COLO668 (cell line): ENCODE measurements around the gene FKBP15.
"Not testable (repeated sequence)": the region's sequence is repeated elsewhere in the genome, so short reads cannot be mapped to it uniquely, and the experiment has no call there.

Source experiments
- DNase-seq: peaks from one replicate; lab custom pipeline; 2025; ENCODE audit not compliant: unreplicated experiment; lab: John Stamatoyannopoulos, UW

The FKBP15 gene, protein sequence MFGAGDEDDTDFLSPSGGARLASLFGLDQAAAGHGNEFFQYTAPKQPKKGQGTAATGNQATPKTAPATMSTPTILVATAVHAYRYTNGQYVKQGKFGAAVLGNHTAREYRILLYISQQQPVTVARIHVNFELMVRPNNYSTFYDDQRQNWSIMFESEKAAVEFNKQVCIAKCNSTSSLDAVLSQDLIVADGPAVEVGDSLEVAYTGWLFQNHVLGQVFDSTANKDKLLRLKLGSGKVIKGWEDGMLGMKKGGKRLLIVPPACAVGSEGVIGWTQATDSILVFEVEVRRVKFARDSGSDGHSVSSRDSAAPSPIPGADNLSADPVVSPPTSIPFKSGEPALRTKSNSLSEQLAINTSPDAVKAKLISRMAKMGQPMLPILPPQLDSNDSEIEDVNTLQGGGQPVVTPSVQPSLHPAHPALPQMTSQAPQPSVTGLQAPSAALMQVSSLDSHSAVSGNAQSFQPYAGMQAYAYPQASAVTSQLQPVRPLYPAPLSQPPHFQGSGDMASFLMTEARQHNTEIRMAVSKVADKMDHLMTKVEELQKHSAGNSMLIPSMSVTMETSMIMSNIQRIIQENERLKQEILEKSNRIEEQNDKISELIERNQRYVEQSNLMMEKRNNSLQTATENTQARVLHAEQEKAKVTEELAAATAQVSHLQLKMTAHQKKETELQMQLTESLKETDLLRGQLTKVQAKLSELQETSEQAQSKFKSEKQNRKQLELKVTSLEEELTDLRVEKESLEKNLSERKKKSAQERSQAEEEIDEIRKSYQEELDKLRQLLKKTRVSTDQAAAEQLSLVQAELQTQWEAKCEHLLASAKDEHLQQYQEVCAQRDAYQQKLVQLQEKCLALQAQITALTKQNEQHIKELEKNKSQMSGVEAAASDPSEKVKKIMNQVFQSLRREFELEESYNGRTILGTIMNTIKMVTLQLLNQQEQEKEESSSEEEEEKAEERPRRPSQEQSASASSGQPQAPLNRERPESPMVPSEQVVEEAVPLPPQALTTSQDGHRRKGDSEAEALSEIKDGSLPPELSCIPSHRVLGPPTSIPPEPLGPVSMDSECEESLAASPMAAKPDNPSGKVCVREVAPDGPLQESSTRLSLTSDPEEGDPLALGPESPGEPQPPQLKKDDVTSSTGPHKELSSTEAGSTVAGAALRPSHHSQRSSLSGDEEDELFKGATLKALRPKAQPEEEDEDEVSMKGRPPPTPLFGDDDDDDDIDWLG

DNA sequence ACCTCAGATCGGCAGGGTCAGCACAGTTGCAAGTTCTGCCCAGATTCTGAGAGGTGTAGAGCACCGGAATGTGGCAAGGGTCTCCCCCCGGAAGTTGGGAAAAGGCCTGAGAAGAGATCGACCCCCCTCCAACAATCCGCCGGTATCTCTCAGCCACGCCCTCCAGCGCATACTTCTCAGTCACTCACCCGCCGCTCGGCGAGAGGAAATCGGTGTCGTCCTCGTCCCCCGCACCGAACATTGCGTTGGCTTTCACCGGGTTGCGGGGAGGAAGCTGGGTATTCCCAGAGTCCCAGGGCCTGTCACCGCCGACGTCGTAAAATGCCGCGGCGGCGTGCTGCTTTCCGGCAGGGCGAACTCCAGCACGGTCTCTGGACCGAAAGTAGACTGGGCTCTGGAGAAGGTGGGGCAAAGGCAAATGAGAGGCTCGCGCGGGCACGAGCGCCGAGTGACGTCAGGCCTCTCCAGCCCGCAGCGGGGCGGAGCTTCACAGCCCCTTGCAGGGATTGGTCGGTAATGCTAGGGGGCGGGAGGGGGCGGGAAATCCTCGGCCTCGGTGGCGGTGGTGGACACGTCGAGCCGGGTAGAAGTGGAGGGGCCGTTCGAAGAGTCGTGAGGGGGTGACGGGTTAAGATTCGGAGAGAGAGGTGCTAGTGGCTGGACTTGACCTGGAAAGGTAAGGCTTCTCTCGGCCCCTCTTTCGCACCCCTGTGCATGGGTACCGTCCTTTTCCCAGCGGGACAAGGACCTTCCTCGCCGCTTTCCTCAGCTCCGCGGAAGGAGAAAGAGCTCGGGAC, at the start of gene FKBP15, which contains the start of gene SLC31A1:
Gene FKBP15, minus strand, starts transcription at position 275 of the 797 bp plus-strand sequence. Its CDS starts 34 bp downstream, at position 241.
Gene SLC31A1, plus strand, starts transcription at position 542 of the 797 bp plus-strand sequence. CDS start 34,605 bp downstream, outside the sequence.
- peak; percentile 97 for DNase-seq

- no peak for DNase-seq
Observed at GRCh38 chr9:113269871-113270270, 48.8 kb upstream of the FKBP15 start.

GRCh38 chr9:113269355-113269754, 48.3 kb upstream of the FKBP15 start:
- no peak for DNase-seq

GRCh38 chr9:113267911-113268566, 47.0 kb upstream of the FKBP15 start:
- DNase-seq: no peak

GRCh38 chr9:113266174-113266573, 45.1 kb upstream of the FKBP15 start:
- no peak for DNase-seq

- DNase-seq: no peak
Observed at GRCh38 chr9:113261917-113262671, 41.0 kb upstream of the FKBP15 start.

DNA sequence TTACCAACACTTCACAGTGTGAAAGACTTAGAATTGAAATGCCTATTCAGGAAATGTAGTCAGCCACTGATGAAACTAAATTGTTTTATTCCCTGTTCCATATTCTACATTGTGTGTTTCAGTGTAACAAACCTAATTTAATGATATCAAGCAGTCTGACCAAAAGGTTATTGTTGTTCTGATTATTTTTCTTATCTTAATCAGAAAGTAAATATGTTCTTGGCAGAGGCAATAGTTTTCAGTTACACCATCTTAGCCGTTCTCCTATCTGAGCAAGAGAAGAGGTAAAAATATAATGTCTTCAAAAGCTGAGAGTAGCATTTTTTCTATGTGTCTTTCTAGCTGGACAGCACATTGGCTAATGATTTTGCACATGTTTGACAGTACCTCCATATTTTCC, 37.2 kb upstream of the FKBP15 start:
- DNase-seq: no peak

DNA sequence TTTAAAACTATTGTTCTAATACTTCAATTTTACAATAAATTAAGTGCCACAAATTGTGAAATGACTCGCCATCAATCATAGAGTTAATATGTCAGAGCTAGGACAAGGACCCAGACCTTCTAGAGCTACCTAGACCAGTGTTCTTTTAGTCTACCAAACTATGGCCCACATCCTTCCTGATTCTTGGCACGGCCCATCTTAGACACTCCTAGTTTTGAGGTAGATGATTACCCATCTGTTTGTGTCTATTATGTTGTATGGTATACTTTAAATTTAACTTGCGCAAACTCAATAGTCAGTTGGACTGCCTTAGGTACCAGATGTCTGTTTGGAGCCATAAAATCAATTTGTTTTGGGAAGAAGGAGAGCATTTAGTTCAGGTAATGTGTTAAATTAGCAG, 36.8 kb upstream of the FKBP15 start:
- DNase-seq: no peak

- DNase-seq: no peak
Observed at GRCh38 chr9:113255438-113255837, 34.4 kb upstream of the FKBP15 start.

GRCh38 chr9:113254991-113255390, 33.9 kb upstream of the FKBP15 start:
- no peak for DNase-seq

- no peak for DNase-seq
Observed at GRCh38 chr9:113250807-113251206, 29.7 kb upstream of the FKBP15 start.

DNA sequence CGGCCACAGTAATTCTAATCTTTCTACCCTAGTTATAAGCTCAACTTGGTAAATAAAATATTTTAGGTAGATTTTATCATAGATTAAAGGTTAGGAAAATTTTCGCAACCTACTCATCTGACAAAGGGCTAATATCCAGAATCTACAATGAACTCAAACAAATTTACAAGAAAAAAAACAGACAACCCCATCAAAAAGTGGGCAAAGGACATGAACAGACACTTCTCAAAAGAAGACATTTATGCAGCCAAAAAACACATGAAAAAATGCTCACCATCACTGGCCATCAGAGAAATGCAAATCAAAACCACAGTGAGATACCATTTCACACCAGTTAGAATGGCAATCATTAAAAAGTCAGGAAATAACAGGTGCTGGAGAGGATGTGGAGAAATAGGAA, 28.6 kb upstream of the FKBP15 start:
- not testable (repeated sequence) for DNase-seq

DNA sequence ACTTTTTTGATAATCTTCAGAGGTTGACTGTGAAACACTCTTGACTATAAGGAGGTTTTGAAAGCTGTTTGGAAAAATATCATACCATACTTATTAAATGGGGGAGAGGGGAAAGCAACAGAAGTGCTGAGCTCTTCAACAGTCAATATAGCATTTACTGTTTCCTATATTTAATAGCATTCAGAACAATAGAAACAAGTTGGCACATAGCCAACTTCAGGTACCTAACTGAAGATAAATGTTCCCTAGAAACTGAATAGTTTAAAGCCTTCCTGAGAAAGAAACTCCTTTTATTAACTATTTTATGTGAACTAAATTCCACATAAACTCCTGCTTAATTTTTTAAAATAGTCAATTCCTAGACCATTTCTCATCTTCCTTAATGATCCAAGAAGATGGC, 26.6 kb upstream of the FKBP15 start:
- no peak for DNase-seq

DNA sequence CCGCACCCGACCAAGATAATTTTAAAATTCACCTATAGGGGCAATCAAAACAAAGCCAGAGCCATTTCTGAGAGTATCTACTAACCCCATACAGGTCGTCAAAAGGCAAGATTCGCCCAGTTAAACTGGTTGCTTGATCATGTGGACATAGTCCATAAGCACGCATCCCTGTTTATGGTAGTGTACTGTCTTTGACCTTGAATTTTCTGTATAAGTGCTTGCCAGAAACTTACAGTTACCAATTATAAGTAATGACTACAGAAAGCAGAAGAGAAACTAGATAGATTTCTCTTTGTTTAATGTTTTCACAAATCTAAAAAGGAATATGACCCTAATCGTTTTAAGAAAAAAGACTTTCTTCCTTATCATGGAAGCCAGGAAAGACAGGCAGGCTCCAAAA, 25.9 kb upstream of the FKBP15 start:
- no peak for DNase-seq

- DNase-seq: no peak
Observed at GRCh38 chr9:113245894-113246293, 24.8 kb upstream of the FKBP15 start.

GRCh38 chr9:113244556-113244955, 23.5 kb upstream of the FKBP15 start:
- DNase-seq: no peak

DNA sequence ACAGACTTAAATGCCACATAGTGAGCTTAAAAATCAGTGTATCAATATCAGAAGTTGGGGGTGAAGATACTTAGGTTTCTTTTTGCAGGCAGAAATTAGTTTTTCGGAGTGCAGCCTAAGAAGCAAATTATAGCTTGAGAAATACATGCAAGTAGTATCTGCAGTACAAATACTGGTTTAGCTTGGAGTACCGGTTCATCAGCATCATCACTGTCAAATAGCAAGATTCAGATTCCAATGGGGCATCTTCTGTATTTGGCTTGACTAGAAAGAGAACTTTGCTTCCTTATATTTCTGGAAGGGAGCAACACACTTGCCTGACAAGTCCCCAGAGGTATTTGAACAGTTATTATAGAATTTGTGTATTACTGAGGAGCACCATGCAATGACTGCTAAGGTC, 20.1 kb upstream of the FKBP15 start:
- no peak for DNase-seq

DNA sequence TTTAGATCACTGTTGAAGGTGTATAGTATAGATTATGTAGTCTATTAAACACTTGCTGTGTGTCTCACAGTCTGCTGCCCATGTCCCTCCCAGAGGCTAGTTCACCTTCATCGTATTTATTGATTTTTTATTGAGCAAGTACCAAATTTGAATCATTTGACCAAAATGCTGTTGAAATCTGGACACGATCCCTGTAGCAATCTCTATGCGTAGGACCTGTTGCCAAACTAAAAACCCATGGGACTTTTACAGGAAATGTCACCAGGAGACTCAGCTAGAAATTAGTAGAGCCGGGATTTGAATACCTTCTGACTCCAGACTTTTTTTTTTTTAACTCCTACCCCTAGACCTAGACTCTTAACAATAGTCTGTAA, 17.8 kb upstream of the FKBP15 start:
- no peak for DNase-seq

DNA sequence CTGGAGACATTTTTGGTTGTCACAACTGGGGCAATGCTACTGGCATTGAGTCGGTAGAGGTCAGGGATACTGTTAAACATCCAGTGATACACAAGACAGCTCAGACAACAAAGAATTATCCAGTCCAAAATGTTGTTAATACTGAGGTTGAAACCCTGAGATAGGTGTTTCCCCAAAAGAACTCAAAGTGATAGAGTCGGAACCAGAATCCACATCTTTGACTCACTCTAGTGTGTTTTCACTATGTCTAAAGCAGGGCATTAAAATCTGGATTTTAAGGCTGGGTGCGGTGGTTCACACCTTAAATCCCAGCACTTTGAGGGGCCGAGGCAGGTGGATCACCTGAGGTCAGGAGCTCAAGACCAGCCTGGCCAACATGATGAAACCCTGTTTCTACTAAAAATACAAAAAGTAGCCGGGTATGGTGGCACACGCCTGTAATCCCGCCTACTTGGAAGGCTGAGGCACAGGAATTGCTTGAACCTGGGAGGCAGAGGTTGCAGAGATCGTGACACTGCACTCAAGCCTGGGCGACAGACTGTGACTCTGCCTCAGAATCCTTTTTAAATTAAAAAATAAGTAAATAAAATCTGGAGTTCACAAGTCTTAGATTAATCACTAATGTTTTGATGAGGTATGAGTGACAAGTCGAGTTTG, 17.3 kb upstream of the FKBP15 start:
- DNase-seq: no peak
